Activated T-helper 1 cell treated with anti-CD3 and anti-CD28 coated beads, Interleukin-12 subunit alpha, Interleukin-12 subunit beta, Interleukin-2, Interleukin-4 antibody, amounts not matched to agents 30 ng/mL and 10 ng/mL and 1 ng/mL, durations not matched to agents 14 hours and 24 hours and 36 hours (primary cell): ENCODE measurements around the gene MAP3K5. TPM values are rescaled to one million over a fixed set of nuclear protein-coding genes. Genes with fewer than 3 reads are reported as not detected.
A peak's percentile ranks its signal among the peaks of the same experiment; 100 is the strongest.

Experiments
- DNase-seq: peaks from one replicate; pipeline ENCODE4 v3.0.0; 2021; ENCODE audit warnings: low spot score
- H3K27ac Mint-ChIP-seq: one replicate; pipeline ENCODE4 v1.8.0; 2021; ENCODE audit warnings: mild to moderate bottlenecking, mixed read lengths
- H3K27me3 Mint-ChIP-seq: one replicate; pipeline ENCODE4 v1.8.0; 2022; ENCODE audit warnings: mild to moderate bottlenecking, moderate library complexity, mixed read lengths; ENCODE audit not compliant: insufficient read depth
- H3K36me3 Mint-ChIP-seq: one replicate; pipeline ENCODE4 v1.8.0; 2021; ENCODE audit warnings: low read depth, mixed read lengths
- H3K4me1 Mint-ChIP-seq: one replicate; pipeline ENCODE4 v1.8.0; 2021; ENCODE audit warnings: low read depth, mixed read lengths
- H3K4me3 Mint-ChIP-seq: one replicate; pipeline ENCODE4 v1.8.0; 2021; ENCODE audit warnings: mild to moderate bottlenecking, moderate library complexity, mixed read lengths
- H3K9me3 Mint-ChIP-seq: one replicate; pipeline ENCODE4 v1.8.0; 2021; ENCODE audit warnings: mixed read lengths
- intact Hi-C: fragments of 100-400 bp; cut with micrococcal nuclease; formaldehyde crosslinking; loops from one replicate; pipeline ENCODE4 v1.15.1; 2024
- total RNA-seq: library from RNA; stranded (reverse); gene quantifications from 2 replicates; pipeline ENCODE4 v1.2.3, GENCODE V29; 2022

MAP3K5 gene
- total RNA-seq, 1 donor from 2014 or later = 12.2 TPM

GRCh38 chr6:136777651-136778050, 14.6 kb downstream of the MAP3K5 start:
- H3K4me3 Mint-ChIP-seq = no peak overlapping the region
- no peaks in the 10 kb centered on the region for H3K9me3 Mint-ChIP-seq
- H3K27me3 Mint-ChIP-seq = no peaks in the 10 kb centered on the region
- H3K36me3 Mint-ChIP-seq = peaks cover 29% of the 10 kb centered on the region
- intact Hi-C loops = loop anchor here (2.0 kb wide), 1 partner anchor 17 kb away; no protein-coding TSS in a partner anchor
- H3K4me1 Mint-ChIP-seq = peaks cover 73% of the 10 kb centered on the region
- H3K27ac Mint-ChIP-seq = peak overlapping the region; percentile 21
- DNase-seq = no peak

- Mint-ChIP-seq H3K36me3 (peaks cover 21% of the 10 kb centered on the region), H3K4me3 (no peak overlapping the region), H3K27ac (no peak overlapping the region), H3K4me1 (peaks cover 72% of the 10 kb centered on the region), H3K27me3 (no peaks in the 10 kb centered on the region), H3K9me3 (no peaks in the 10 kb centered on the region)
- intact Hi-C loops = loop anchor here (2.0 kb wide), 1 partner anchor 13 kb away; no protein-coding TSS in a partner anchor
- DNase-seq = no peak
Measured at GRCh38 chr6:136775548-136775947, 16.7 kb downstream of the MAP3K5 start.

DNA sequence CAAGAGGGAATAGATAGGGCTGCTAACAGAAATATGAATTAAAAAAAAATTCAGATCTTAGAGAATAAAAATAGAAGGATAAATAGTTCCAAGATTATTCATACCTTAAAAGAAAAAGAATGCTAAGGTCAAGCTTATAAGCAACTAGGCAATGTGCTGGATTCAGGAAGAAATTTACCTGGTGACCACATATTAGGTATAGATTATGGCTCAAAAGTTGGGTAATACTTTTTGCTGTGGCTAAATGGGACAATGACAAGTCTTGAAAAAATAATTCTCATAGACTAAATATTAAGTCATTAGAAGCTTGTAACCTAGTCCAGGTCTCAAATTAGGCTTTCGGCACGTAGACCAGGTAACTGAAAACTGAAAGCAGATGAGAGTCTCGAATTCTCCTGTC, 17.2 kb downstream of the MAP3K5 start:
- no peaks in the 10 kb centered on the region for H3K27me3 Mint-ChIP-seq
- peaks cover 21% of the 10 kb centered on the region for H3K36me3 Mint-ChIP-seq
- H3K4me1 Mint-ChIP-seq = peaks cover 68% of the 10 kb centered on the region
- no peak overlapping the region for H3K4me3 Mint-ChIP-seq
- H3K9me3 Mint-ChIP-seq = no peaks in the 10 kb centered on the region
- H3K27ac Mint-ChIP-seq = peak overlapping the region; percentile 70
- no peak for DNase-seq
- intact Hi-C loops = loop anchor here (2.0 kb wide), 1 partner anchor 14 kb away; no protein-coding TSS in a partner anchor

- H3K4me3 Mint-ChIP-seq = no peak overlapping the region
- DNase-seq = no peak
- H3K9me3 Mint-ChIP-seq = no peaks in the 10 kb centered on the region
- peaks cover 21% of the 10 kb centered on the region for H3K36me3 Mint-ChIP-seq
- no peaks in the 10 kb centered on the region for H3K27me3 Mint-ChIP-seq
- intact Hi-C loops = loop anchor here (1.0 to 2.0 kb wide), 3 partner anchors 8 to 14 kb away; no protein-coding TSS in a partner anchor
- peaks cover 62% of the 10 kb centered on the region for H3K4me1 Mint-ChIP-seq
- H3K27ac Mint-ChIP-seq = peak overlapping the region; percentile 70
Measured at GRCh38 chr6:136774228-136775041, 17.8 kb downstream of the MAP3K5 start.

- peaks cover 25% of the 10 kb centered on the region for H3K36me3 Mint-ChIP-seq
- peaks cover 69% of the 10 kb centered on the region for H3K4me1 Mint-ChIP-seq
Measured at GRCh38 chr6:136773473-136773796, 18.8 kb downstream of the MAP3K5 start.

DNA sequence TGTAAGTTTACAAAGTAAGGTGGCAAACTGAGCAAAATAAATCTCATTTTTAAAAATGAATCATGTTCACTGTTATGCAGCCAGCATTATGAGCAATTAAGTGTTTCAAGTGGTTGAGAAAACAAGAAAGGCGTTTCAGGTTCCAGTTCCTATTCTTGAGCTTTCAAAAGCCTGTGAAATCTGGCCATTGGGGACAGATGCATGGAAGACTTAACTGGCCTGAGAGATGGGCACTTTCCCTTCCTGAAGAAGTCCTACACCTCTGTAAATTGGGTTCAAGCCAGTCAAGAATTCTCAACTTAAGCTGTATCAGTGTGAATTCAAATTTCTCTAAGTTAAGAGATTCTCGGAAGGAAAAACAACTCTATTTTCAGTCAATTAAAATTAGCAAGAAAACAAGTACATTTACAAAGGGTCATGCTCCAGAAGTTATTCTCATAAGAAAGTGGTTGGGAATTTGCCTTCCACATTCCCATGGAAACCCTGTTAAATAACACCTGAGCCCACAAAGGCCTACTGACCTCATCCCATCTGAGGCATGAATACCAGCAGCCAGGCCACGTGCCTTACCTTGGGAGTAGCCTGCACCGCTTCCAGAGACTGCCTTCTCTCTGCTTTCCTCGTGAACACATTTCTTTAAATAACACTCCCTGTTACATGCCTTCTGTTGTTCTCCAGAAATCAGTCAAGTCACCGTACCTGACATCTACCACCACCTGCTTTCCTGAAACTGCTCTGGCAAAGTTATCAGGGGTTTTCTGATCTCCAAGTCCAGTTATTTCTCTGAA, 19.4 kb downstream of the MAP3K5 start:
- peaks cover 5% of the 10 kb centered on the region for H3K9me3 Mint-ChIP-seq
- H3K27me3 Mint-ChIP-seq = no peaks in the 10 kb centered on the region
- peak overlapping the region; percentile 70 for H3K27ac Mint-ChIP-seq
- no peak for DNase-seq
- H3K4me1 Mint-ChIP-seq = peaks cover 73% of the 10 kb centered on the region
- H3K4me3 Mint-ChIP-seq = no peak overlapping the region
- peaks cover 25% of the 10 kb centered on the region for H3K36me3 Mint-ChIP-seq
- intact Hi-C loops = no loop called here

More at GRCh38 chr6:136773473-136773796, 18.8 kb downstream of the MAP3K5 start:
- no peak for DNase-seq
- Mint-ChIP-seq H3K9me3 (peaks cover 5% of the 10 kb centered on the region), H3K4me3 (no peak overlapping the region), H3K27me3 (no peaks in the 10 kb centered on the region), H3K27ac (peak overlapping the region; percentile 70)
- intact Hi-C loops = no loop called here

GRCh38 chr6:136771306-136771705, 21.0 kb downstream of the MAP3K5 start:
- no peak for DNase-seq
- Mint-ChIP-seq H3K4me1 (peaks cover 73% of the 10 kb centered on the region), H3K27me3 (no peaks in the 10 kb centered on the region), H3K9me3 (peaks cover 5% of the 10 kb centered on the region), H3K4me3 (no peak overlapping the region), H3K36me3 (peaks cover 18% of the 10 kb centered on the region), H3K27ac (no peak overlapping the region)
- intact Hi-C loops = no loop called here

GRCh38 chr6:136769759-136770158, 22.5 kb downstream of the MAP3K5 start:
- peaks cover 75% of the 10 kb centered on the region for H3K4me1 Mint-ChIP-seq
- H3K36me3 Mint-ChIP-seq = peaks cover 18% of the 10 kb centered on the region
- DNase-seq = no peak
- no peak overlapping the region for H3K4me3 Mint-ChIP-seq
- no peak overlapping the region for H3K27ac Mint-ChIP-seq
- H3K27me3 Mint-ChIP-seq = no peaks in the 10 kb centered on the region
- intact Hi-C loops = no loop called here
- H3K9me3 Mint-ChIP-seq = peaks cover 5% of the 10 kb centered on the region

DNA sequence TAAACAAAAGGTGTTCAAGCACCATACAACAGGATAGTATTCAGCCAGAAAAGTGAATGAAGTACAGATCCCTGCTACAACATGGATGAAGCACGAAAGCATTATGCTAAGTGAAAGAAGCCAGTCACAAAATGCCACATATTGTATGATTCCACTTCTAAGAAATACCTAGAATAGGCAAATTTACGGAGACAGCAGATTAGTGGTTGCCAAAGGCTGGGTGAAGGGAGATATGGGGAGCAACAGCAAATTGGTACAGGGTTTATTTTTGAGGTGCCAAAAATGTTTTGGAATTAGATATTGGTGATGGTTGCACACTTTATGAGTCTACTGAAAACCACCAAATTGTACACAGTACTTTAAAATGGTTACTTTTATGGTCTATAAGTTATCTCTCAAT, 23.2 kb downstream of the MAP3K5 start:
- Mint-ChIP-seq H3K27ac (no peak overlapping the region), H3K4me1 (peaks cover 75% of the 10 kb centered on the region), H3K27me3 (no peaks in the 10 kb centered on the region), H3K4me3 (no peak overlapping the region), H3K36me3 (peaks cover 18% of the 10 kb centered on the region), H3K9me3 (peaks cover 5% of the 10 kb centered on the region)
- intact Hi-C loops = no loop called here
- no peak for DNase-seq

DNA sequence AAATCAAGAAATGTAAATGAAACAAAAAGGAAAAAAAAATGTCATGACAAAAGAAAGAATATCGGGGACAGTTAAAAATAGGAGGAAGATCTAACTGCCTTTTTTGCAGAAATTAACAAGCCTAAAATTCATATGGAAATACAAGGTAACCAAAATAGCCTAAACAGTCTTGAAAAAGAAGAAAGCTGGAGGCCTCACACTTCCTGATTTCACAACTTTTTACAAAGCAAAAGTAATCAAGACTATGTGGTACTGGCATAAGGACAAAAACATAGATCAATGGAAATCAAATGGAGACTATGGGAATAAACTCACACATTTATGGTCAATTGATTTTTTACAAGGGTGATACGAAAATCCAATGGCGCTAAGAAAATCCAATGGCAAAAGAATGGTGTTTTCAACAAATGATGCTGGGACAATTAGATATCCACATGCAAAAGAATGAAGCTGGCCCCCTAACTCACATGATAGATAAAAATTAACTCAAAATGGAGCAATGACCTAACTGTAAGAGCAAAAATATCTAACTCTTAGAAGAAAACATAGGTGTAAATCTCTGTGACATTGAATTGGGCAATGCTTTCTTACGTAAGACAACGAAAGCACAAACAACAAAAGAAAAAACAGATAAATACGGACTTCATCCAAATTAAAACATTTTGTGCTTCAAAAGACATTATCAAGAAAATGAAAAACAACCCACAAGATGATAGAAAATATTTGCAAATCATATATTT, 24.5 kb downstream of the MAP3K5 start:
- peaks cover 75% of the 10 kb centered on the region for H3K4me1 Mint-ChIP-seq
- no peak for DNase-seq
- peaks cover 8% of the 10 kb centered on the region for H3K36me3 Mint-ChIP-seq
- peak overlapping the region; percentile 25 for H3K27ac Mint-ChIP-seq
- intact Hi-C loops = no loop called here
- no peaks in the 10 kb centered on the region for H3K27me3 Mint-ChIP-seq
- H3K4me3 Mint-ChIP-seq = no peak overlapping the region
- peaks cover 5% of the 10 kb centered on the region for H3K9me3 Mint-ChIP-seq

GRCh38 chr6:136767103-136767502, 25.2 kb downstream of the MAP3K5 start:
- intact Hi-C loops = no loop called here
- Mint-ChIP-seq H3K4me1 (peaks cover 75% of the 10 kb centered on the region), H3K27me3 (no peaks in the 10 kb centered on the region), H3K36me3 (peaks cover 4% of the 10 kb centered on the region), H3K9me3 (peaks cover 5% of the 10 kb centered on the region), H3K4me3 (peak overlapping the region; percentile 33), H3K27ac (no peak overlapping the region)
- DNase-seq = no peak

DNA sequence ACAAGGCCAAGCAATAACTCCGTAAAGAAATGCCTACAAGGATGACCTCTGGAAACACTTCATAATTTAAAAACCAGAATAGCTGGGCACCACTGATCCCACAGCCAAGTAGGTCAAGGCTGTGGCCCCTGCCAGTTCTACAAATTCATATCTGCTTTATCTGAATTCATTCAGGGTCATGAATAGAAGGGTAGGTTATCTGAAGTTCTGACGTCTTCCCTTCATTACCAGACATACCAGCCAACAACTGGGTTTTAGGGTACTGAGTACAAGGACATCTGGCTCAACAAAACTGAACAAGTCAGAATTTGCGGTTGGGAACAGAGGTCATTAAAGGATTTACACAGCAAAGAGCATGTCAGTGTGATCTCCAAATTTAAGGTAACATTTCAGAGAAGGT, 26.0 kb downstream of the MAP3K5 start:
- H3K9me3 Mint-ChIP-seq = peaks cover 5% of the 10 kb centered on the region
- no peaks in the 10 kb centered on the region for H3K27me3 Mint-ChIP-seq
- no peak for DNase-seq
- H3K27ac Mint-ChIP-seq = no peak overlapping the region
- intact Hi-C loops = no loop called here
- H3K36me3 Mint-ChIP-seq = peaks cover 4% of the 10 kb centered on the region
- peaks cover 78% of the 10 kb centered on the region for H3K4me1 Mint-ChIP-seq
- H3K4me3 Mint-ChIP-seq = no peak overlapping the region
